A673 (cell line): ENCODE measurements around the gene UCK1. TPM values are rescaled to one million over a fixed set of nuclear protein-coding genes. Genes with fewer than 3 reads are reported as not detected.

Experiments
- BruUV-seq: library from RNA; stranded (reverse); fragments of 400-500 nt; replicated peaks from 2 replicates; lab custom pipeline; 2021; lab: Mats Ljungman, UMichigan
- CTCF ChIA-PET: fragments of 300-600 bp; sonication (Branson Sonifier 250); formaldehyde crosslinking; loops from one replicate; lab custom pipeline; 2022; ENCODE audit warnings: antibody characterized with exemption; lab: Charles Lee
- POLR2A ChIA-PET: fragments of 300-600 bp; sonication (Branson Sonifier 250); formaldehyde crosslinking; loops from one replicate; lab custom pipeline; 2022; ENCODE audit warnings: antibody characterized with exemption; ENCODE audit not compliant: low non-redundant PET; lab: Charles Lee
- DNase-seq: peaks from one replicate; pipeline ENCODE4 v3.0.0-alpha.2; 2015; ENCODE audit warnings: low spot score
- H3K27ac ChIP-seq: fragments of 200-600 bp; sonication (generic); 2 replicates; pipeline ENCODE4 v1.5.1; 2016; ENCODE audit warnings: mixed run types, low read depth, mild to moderate bottlenecking, mixed read lengths, antibody characterized with exemption, low read length; ENCODE audit not compliant: poor library complexity, severe bottlenecking
- H3K27me3 ChIP-seq: fragments of 200-600 bp; sonication (generic); replicated peaks from 2 replicates; pipeline ENCODE4 v1.6.1; 2017; ENCODE audit warnings: mixed run types, low read depth, mild to moderate bottlenecking, mixed read lengths, antibody characterized with exemption, low read length; ENCODE audit not compliant: insufficient read depth, poor library complexity
- H3K36me3 ChIP-seq: fragments of 200-600 bp; sonication (generic); 2 replicates; pipeline ENCODE4 v1.6.1; 2016; ENCODE audit warnings: mixed run types, mild to moderate bottlenecking, mixed read lengths, antibody characterized with exemption, low read length; ENCODE audit not compliant: insufficient read depth, poor library complexity, severe bottlenecking
- H3K4me1 ChIP-seq: fragments of 200-600 bp; sonication (generic); 2 replicates; pipeline ENCODE4 v1.6.1; 2017; ENCODE audit warnings: mixed run types, mild to moderate bottlenecking, mixed read lengths, antibody characterized with exemption, low read length; ENCODE audit not compliant: insufficient read depth, poor library complexity, severe bottlenecking
- H3K4me3 ChIP-seq: fragments of 200-600 bp; sonication (generic); 2 replicates; pipeline ENCODE4 v1.5.1; 2016; ENCODE audit warnings: low read depth, mixed run types, mild to moderate bottlenecking, mixed read lengths, low read length; ENCODE audit not compliant: poor library complexity, severe bottlenecking
- H3K9me3 ChIP-seq: fragments of 200-600 bp; sonication (generic); 2 replicates; pipeline ENCODE4 v1.6.1; 2016; ENCODE audit warnings: mixed run types, low read depth, mild to moderate bottlenecking, mixed read lengths, antibody characterized with exemption, low read length; ENCODE audit not compliant: poor library complexity, severe bottlenecking
- EZH2 ChIP-seq: fragments of 200-600 bp; sonication (generic); IDR thresholded peaks from 2 replicates; pipeline ENCODE4 v1.6.1; 2017; ENCODE audit warnings: borderline replicate concordance, low read depth, mild to moderate bottlenecking, mixed read lengths, antibody characterized with exemption, low read length; ENCODE audit not compliant: poor library complexity, severe bottlenecking
- intact Hi-C: fragments of 100-400 bp; cut with micrococcal nuclease; formaldehyde crosslinking; loops from one replicate; pipeline ENCODE4 v1.10.0; 2022; ENCODE audit not compliant: unreplicated experiment
- total RNA-seq: library from RNA; stranded (reverse); gene quantifications from 2 replicates; pipeline ENCODE4 v1.2.3, GENCODE V29; 2021
- TF ChIP-seq, protein P1 (sequence below): fragments of 300-800, 200-600 bp; sonication (generic); conservative IDR thresholded peaks from 2 replicates; pipeline ENCODE4 v1.5.1; 2017; ENCODE audit warnings: low read depth, mild to moderate bottlenecking, antibody characterized with exemption, low read length, moderate library complexity, mixed read lengths

The UCK1 gene
- total RNA-seq, 1 experiment from 2014 or later = 51.6 TPM

DNA sequence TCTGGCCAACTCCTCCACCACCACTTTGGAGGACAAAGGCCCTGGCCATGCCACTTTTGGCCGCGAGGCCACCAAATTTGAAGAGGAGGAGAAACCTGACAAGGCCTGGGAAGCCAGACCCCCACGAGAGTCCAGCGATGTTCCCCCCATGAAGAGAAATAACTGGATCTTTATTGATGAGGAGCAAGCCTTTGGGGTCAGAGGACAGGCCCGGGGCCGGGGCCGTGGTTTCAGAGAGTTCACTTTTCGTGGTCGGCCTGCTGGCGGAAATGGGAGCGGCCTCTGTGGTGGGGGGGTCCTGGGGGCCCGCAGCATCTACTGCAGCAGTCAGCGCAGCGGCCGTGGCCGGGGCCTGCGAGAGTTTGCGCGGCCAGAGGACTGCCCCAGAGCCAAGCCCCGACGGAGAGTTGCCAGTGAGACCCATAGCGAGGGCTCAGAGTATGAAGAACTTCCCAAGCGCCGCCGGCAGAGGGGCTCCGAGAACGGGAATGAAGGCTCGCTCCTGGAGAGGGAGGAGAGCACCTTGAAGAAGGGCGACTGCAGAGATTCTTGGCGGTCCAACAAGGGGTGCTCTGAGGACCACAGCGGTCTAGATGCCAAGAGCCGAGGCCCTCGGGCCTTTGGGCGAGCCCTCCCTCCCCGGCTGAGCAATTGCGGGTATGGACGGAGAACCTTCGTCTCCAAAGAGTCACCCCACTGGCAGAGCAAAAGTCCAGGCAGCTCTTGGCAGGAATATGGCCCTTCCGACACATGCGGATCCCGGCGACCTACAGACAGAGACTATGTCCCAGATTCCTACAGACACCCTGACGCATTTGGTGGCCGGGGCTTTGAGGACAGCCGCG is 55.7 kb downstream of the UCK1 start:
- Histone ChIP-seq H3K27ac (no peak overlapping the region), H3K36me3 (peaks cover 98% of the 10 kb centered on the region), H3K4me1 (no peaks in the 10 kb centered on the region), H3K27me3 (no peaks in the 10 kb centered on the region), H3K4me3 (no peak overlapping the region), H3K9me3 (no peaks in the 10 kb centered on the region)
- intact Hi-C loops = no loop called here
- no peak for TF ChIP-seq EZH2
- TF ChIP-seq, protein P1, sequence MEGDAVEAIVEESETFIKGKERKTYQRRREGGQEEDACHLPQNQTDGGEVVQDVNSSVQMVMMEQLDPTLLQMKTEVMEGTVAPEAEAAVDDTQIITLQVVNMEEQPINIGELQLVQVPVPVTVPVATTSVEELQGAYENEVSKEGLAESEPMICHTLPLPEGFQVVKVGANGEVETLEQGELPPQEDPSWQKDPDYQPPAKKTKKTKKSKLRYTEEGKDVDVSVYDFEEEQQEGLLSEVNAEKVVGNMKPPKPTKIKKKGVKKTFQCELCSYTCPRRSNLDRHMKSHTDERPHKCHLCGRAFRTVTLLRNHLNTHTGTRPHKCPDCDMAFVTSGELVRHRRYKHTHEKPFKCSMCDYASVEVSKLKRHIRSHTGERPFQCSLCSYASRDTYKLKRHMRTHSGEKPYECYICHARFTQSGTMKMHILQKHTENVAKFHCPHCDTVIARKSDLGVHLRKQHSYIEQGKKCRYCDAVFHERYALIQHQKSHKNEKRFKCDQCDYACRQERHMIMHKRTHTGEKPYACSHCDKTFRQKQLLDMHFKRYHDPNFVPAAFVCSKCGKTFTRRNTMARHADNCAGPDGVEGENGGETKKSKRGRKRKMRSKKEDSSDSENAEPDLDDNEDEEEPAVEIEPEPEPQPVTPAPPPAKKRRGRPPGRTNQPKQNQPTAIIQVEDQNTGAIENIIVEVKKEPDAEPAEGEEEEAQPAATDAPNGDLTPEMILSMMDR = no peak
- BruUV-seq = TSS peak; percentile 58
- ChIA-PET POLR2A (no interaction called here), CTCF (interaction anchor here (1.0 kb wide), 1 partner anchor 125 kb away, joined by 4 read pairs; no protein-coding TSS in a partner anchor)
- no peak for DNase-seq

DNA sequence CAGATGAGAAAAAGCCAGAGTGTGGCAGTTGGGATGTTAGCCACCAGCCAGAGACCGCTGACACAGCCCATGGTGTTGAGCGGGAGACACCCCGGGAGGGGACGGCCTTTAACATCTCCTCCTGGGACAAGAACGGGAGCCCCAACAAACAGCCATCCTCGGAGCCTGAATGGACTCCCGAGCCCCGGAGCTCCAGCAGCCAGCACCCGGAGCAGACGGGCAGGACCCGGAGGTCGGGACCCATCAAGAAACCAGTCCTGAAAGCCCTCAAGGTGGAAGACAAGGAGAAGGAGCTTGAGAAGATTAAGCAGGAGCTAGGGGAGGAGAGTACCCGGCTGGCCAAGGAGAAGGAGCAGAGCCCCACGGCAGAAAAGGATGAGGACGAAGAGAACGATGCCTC is 56.4 kb downstream of the UCK1 start:
- Histone ChIP-seq H3K9me3 (no peaks in the 10 kb centered on the region), H3K4me1 (no peaks in the 10 kb centered on the region), H3K27ac (no peak overlapping the region), H3K27me3 (no peaks in the 10 kb centered on the region), H3K36me3 (peaks cover 98% of the 10 kb centered on the region), H3K4me3 (no peak overlapping the region)
- TF ChIP-seq, protein P1 = no peak
- no peak for TF ChIP-seq EZH2
- ChIA-PET POLR2A (no interaction called here), CTCF (no interaction called here)
- no peak for DNase-seq
- intact Hi-C loops = no loop called here
- no TSS peak for BruUV-seq

DNA sequence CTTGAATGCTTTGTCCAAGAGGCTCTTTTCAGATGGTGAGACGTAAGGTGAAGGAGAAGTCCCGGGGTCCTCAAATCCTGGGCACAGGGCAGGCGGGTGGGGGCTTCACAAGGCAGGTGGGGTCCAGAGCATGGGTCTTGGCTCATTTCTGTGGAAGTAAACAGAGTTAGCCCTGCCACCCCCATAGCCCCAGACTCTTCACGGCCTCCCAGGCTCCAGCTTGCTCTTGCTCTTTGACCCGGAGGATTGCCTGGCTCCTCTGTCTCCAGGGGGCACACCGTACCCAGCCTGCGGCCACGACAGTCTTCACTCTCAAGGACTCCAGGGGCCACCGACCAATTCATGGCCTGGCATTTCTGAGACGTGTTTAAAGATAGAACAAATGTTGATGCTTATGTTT is 57.2 kb downstream of the UCK1 start:
- H3K4me3 ChIP-seq = no peak overlapping the region
- ChIA-PET CTCF (no interaction called here), POLR2A (no interaction called here)
- TF ChIP-seq, protein P1 = no peak
- no peak for TF ChIP-seq EZH2
- no peaks in the 10 kb centered on the region for H3K9me3 ChIP-seq
- no peak for DNase-seq
- no TSS peak for BruUV-seq
- H3K4me1 ChIP-seq = no peaks in the 10 kb centered on the region
- H3K36me3 ChIP-seq = peaks cover 95% of the 10 kb centered on the region
- intact Hi-C loops = no loop called here
- no peaks in the 10 kb centered on the region for H3K27me3 ChIP-seq
- no peak overlapping the region for H3K27ac ChIP-seq

Other genes starting within 250 kb of the UCK1 start
- not detected in 2 replicates for gene PLPP7, start 241.5 kb downstream of the UCK1 start, total RNA-seq
- 317 and 318 TPM in 2 replicates for gene PRRC2B, start 137.2 kb downstream of the UCK1 start, total RNA-seq
- gene POMT1, start 28.3 kb downstream of the UCK1 start, total RNA-seq = 39.6 and 41.7 TPM in 2 replicates
- gene PRRT1B, start 14.3 kb upstream of the UCK1 start, total RNA-seq = not detected in 2 replicates
- 56.4 and 61.5 TPM in 2 replicates for gene RAPGEF1, start 208.8 kb upstream of the UCK1 start, total RNA-seq